GM18517 (cell line): ENCODE measurements around the gene ZNF93.
"Not testable (repeated sequence)": the region's sequence is repeated elsewhere in the genome, so short reads cannot be mapped to it uniquely, and the experiment has no call there.

Source experiments
- ATAC-seq: cut with Tn5 transposase; IDR thresholded peaks from one replicate; pipeline ENCODE4 v1.9.1; 2021; ENCODE audit warnings: mild to moderate bottlenecking, moderate library complexity; ENCODE audit not compliant: unreplicated experiment

Gene ZNF93

GRCh38 chr19:19933432-19934314 lies 32.9 kb downstream of the ZNF93 start:
- not testable (repeated sequence) for ATAC-seq

- no peak for ATAC-seq
Measured at GRCh38 chr19:19937403-19937802, 36.7 kb downstream of the ZNF93 start.

- ATAC-seq: no peak
Measured at GRCh38 chr19:19938449-19938848, 37.7 kb downstream of the ZNF93 start.

GRCh38 chr19:19943848-19944582 lies 43.3 kb downstream of the ZNF93 start:
- ATAC-seq: no peak

GRCh38 chr19:19944583-19944880 lies 43.8 kb downstream of the ZNF93 start:
- no peak for ATAC-seq

- ATAC-seq: no peak
Measured at GRCh38 chr19:19946226-19946625, 45.5 kb downstream of the ZNF93 start.

- no peak for ATAC-seq
Measured at GRCh38 chr19:19948800-19949199, 48.1 kb downstream of the ZNF93 start.

- ATAC-seq: no peak
Measured at GRCh38 chr19:19955208-19955607, 54.5 kb downstream of the ZNF93 start.

- ATAC-seq: no peak
Measured at GRCh38 chr19:19956434-19957075, 55.8 kb downstream of the ZNF93 start.

GRCh38 chr19:19957766-19958165 lies 57.0 kb downstream of the ZNF93 start:
- ATAC-seq: not testable (repeated sequence)

- not testable (repeated sequence) for ATAC-seq
Measured at GRCh38 chr19:19959151-19959799, 58.5 kb downstream of the ZNF93 start.

GRCh38 chr19:19964416-19964815 lies 63.7 kb downstream of the ZNF93 start:
- ATAC-seq: no peak

GRCh38 chr19:19966126-19966525 lies 65.4 kb downstream of the ZNF93 start:
- not testable (repeated sequence) for ATAC-seq

- ATAC-seq: no peak
Measured at GRCh38 chr19:19966862-19967261, 66.1 kb downstream of the ZNF93 start.
